ENCODE measurements around the gene EML4.

GRCh38 chr2:42189235-42189566, 20.0 kb downstream of the EML4 start:
- TF ChIP-seq, protein P1, sequence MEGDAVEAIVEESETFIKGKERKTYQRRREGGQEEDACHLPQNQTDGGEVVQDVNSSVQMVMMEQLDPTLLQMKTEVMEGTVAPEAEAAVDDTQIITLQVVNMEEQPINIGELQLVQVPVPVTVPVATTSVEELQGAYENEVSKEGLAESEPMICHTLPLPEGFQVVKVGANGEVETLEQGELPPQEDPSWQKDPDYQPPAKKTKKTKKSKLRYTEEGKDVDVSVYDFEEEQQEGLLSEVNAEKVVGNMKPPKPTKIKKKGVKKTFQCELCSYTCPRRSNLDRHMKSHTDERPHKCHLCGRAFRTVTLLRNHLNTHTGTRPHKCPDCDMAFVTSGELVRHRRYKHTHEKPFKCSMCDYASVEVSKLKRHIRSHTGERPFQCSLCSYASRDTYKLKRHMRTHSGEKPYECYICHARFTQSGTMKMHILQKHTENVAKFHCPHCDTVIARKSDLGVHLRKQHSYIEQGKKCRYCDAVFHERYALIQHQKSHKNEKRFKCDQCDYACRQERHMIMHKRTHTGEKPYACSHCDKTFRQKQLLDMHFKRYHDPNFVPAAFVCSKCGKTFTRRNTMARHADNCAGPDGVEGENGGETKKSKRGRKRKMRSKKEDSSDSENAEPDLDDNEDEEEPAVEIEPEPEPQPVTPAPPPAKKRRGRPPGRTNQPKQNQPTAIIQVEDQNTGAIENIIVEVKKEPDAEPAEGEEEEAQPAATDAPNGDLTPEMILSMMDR (conservative IDR thresholded peaks at IDR 0.05), result no peak
- no peak for TF ChIP-seq EZH2 (IDR thresholded peaks at IDR 0.05; ENCODE audit: low read depth)
